Lower lobe of right lung (tissue), 2 donors: ENCODE data around the gene PEX12. TPM values are rescaled to one million over a fixed set of nuclear protein-coding genes. Genes with fewer than 3 reads are reported as not detected.
A peak's percentile ranks its signal among the peaks of the same experiment; 100 is the strongest.

Source experiments
- ATAC-seq, 2 donors: fragments of 200-7000 bp; cut with Tn5 transposase; one replicate each; pipeline ENCODE4 v1.9.1; 2020 to 2022; ENCODE audit warnings: mild to moderate bottlenecking in 2 of 2, moderate library complexity in 2 of 2
- DNase-seq: peaks from one replicate; pipeline ENCODE4 v3.0.0-alpha.2; 2020
- H3K27ac ChIP-seq: fragments of 200-600 bp; one replicate; pipeline ENCODE4 v1.8.0; 2022
- H3K27me3 ChIP-seq: fragments of 200-600 bp; one replicate; pipeline ENCODE4 v1.8.0; 2022; ENCODE audit warnings: low read depth
- H3K36me3 ChIP-seq: fragments of 200-600 bp; one replicate; pipeline ENCODE4 v1.8.0; 2022; ENCODE audit warnings: mild to moderate bottlenecking
- H3K4me1 ChIP-seq: fragments of 200-600 bp; one replicate; pipeline ENCODE4 v1.8.0; 2022
- H3K4me3 ChIP-seq: fragments of 200-600 bp; one replicate; pipeline ENCODE4 v1.8.0; 2022; ENCODE audit warnings: mild to moderate bottlenecking
- H3K9me3 ChIP-seq: fragments of 200-600 bp; one replicate; pipeline ENCODE4 v1.8.0; 2022
- intact Hi-C: fragments of 100-400 bp; cut with DNase I; formaldehyde crosslinking; loops from one replicate; pipeline ENCODE4 v1.11.0; 2022
- total RNA-seq: library from RNA; stranded (reverse); fragmentation: NEBNext Ultra II Directional; extraction: Animal tissue kit (Norgen Biotek cat#: 25700); gene quantifications from one replicate; pipeline ENCODE4 v1.2.1, GENCODE V29; 2021
- TF ChIP-seq, protein P1 (sequence below): fragments of 200-600 bp; IDR thresholded peaks from one replicate; pipeline ENCODE4 v1.8.0; 2022; ENCODE audit warnings: antibody characterized with exemption, mild to moderate bottlenecking
- donor health status: DM: no; HTN: yes; CAD: no; lungs with severe emphysema.

The PEX12 gene
- total RNA-seq, 1 donor from 2014 or later, result 7.0 TPM

DNA sequence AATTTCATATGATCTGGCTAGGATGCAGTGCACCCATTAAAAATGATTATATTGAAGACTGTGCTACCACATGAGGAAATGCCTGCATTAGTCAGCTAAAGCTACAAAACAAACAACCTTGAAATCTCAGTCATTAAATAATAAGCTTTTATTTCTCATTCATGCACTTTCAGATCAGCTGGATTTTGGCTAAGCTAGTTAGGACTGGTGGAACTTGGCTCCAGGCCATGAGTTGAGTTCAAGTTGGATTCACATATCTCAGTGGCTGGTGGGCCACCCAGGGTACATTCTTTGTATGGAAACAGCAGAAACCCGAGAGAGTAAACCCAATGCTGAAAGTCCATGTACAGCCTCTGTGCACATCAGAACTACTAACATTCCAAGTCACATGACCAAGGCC, 34.5 kb downstream of the PEX12 start:
- Histone ChIP-seq H3K4me1 (peaks cover 30% of the 10 kb centered on the region), H3K27me3 (no peaks in the 10 kb centered on the region), H3K27ac (no peak overlapping the region), H3K36me3 (no peaks in the 10 kb centered on the region), H3K9me3 (no peaks in the 10 kb centered on the region), H3K4me3 (no peak overlapping the region)
- TF ChIP-seq, protein P1, sequence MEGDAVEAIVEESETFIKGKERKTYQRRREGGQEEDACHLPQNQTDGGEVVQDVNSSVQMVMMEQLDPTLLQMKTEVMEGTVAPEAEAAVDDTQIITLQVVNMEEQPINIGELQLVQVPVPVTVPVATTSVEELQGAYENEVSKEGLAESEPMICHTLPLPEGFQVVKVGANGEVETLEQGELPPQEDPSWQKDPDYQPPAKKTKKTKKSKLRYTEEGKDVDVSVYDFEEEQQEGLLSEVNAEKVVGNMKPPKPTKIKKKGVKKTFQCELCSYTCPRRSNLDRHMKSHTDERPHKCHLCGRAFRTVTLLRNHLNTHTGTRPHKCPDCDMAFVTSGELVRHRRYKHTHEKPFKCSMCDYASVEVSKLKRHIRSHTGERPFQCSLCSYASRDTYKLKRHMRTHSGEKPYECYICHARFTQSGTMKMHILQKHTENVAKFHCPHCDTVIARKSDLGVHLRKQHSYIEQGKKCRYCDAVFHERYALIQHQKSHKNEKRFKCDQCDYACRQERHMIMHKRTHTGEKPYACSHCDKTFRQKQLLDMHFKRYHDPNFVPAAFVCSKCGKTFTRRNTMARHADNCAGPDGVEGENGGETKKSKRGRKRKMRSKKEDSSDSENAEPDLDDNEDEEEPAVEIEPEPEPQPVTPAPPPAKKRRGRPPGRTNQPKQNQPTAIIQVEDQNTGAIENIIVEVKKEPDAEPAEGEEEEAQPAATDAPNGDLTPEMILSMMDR, result no peak
- intact Hi-C loops, result no loop called here
- no peak for ATAC-seq
- DNase-seq, result no peak

DNA sequence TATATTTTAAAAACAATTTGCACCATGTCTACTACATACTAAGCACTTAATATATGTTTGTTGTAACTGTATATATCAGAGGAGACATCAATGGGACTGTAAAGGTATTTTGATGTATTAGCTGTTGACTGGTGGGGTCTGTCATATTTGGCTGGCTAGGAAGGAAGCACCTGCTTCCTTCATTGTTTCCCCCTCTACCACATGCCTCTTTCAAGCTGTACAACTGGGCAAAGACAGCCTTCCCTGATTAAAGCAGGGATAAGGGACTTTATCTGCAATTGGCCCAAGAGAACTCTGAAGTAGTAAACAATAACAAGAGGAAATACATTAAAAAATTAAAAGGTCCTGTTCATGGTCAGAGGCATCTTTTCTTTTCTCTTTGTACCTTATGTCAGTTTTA, 35.4 kb downstream of the PEX12 start:
- ATAC-seq (no peak), DNase-seq (no peak)
- no peak overlapping the region for H3K27ac ChIP-seq
- no peaks in the 10 kb centered on the region for H3K36me3 ChIP-seq
- intact Hi-C loops, result no loop called here
- H3K4me1 ChIP-seq, result peaks cover 38% of the 10 kb centered on the region
- no peak overlapping the region for H3K4me3 ChIP-seq
- no peaks in the 10 kb centered on the region for H3K27me3 ChIP-seq
- H3K9me3 ChIP-seq, result no peaks in the 10 kb centered on the region
- TF ChIP-seq, protein P1, result no peak

DNA sequence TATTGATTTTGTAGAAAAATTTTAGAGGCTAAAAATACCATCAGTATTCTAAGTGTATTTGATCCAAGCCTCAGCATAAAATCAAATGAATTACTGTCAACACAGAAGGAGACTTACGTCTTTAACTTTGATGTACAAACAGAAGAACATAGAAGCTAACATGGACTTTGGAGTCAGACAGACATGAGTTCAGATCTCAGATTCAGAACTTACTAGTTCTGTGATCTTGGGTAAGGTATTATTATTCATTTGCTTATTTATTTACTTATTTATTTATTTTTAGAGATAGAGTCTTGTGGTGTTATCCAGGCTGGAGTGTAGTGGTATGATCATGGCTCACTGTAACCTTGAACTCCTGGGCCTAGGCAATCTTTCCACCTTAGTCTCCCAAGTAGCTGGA, 36.9 kb downstream of the PEX12 start:
- no peak for ATAC-seq
- H3K9me3 ChIP-seq, result no peaks in the 10 kb centered on the region
- TF ChIP-seq, protein P1, result no peak
- H3K4me1 ChIP-seq, result peaks cover 54% of the 10 kb centered on the region
- DNase-seq, result no peak
- no peaks in the 10 kb centered on the region for H3K27me3 ChIP-seq
- peak overlapping the region; percentile 84 for H3K27ac ChIP-seq
- H3K36me3 ChIP-seq, result no peaks in the 10 kb centered on the region
- intact Hi-C loops, result no loop called here
- H3K4me3 ChIP-seq, result peak overlapping the region; percentile 47

DNA sequence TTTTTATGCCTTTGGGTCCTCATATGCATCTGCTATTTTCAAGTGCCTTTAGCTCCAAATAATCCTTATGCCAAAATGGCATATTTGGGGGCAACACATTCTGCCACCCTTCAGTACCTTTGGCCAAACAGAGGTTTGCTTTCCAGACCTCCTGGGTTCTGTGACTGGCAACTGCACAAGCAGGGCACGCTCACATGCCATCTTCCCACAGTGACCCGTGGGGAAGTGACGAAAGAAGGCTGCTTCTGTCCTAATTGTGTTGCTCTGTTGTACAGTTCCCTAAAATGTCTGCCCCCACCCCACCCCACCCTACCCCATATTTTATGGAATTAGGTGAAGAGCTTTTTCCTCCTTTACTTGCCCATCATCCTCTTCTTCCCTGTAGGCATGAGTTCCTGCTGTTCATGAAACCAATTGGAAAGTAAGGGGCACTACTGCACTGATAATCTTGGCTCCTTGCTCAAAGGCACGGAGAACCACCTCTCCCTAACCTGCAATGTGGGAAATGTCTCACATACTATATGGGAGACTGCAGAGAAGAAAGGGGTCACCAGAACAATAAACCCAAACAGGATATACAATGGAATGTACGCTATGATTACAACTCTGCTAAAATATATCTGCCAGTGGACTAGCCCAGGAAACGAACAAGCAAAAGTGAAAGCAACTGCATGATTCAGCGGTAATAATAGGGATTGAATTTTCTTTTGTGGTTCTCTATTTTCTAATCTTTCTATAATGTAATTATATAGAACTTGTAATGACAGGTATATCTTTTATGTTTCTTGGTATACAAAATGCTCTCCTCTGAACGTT, 37.6 kb downstream of the PEX12 start:
- TF ChIP-seq, protein P1, result no peak
- Histone ChIP-seq H3K9me3 (no peaks in the 10 kb centered on the region), H3K36me3 (no peaks in the 10 kb centered on the region), H3K4me1 (peaks cover 55% of the 10 kb centered on the region), H3K4me3 (peak overlapping the region; percentile 47), H3K27ac (peak overlapping the region; percentile 84), H3K27me3 (no peaks in the 10 kb centered on the region)
- ATAC-seq (peak; percentile 78 to 80), DNase-seq (peak; percentile 69)
- intact Hi-C loops, result no loop called here

DNA sequence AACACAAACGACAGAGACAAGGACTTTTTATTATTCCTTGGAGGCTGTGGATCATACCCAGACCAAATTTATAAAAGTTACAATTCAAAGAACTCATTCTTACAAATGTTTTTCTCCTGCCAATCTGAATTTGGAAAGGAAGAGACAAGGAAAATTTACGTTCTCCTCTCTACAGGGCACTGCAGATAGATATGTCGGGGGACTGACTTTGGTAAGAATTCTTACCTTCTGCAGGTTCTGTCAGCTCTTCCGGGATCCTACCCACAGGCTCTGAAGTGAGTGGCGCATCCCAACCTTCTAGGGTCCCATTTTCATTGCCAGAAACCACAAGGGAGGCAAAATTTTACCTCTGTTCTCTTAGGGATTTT, 38.7 kb downstream of the PEX12 start:
- TF ChIP-seq, protein P1, result peak; percentile 14
- H3K9me3 ChIP-seq, result no peaks in the 10 kb centered on the region
- H3K4me3 ChIP-seq, result peak overlapping the region; percentile 25
- DNase-seq (no peak), ATAC-seq (no peak)
- peaks cover 55% of the 10 kb centered on the region for H3K4me1 ChIP-seq
- no peaks in the 10 kb centered on the region for H3K27me3 ChIP-seq
- intact Hi-C loops, result loop anchor here (10.0 kb wide), 1 partner anchor 225 kb away; no protein-coding TSS in a partner anchor
- peak overlapping the region; percentile 44 for H3K27ac ChIP-seq
- H3K36me3 ChIP-seq, result no peaks in the 10 kb centered on the region
